Measurements from ENCODE around the gene SRSF12.

The SRSF12 gene

DNA sequence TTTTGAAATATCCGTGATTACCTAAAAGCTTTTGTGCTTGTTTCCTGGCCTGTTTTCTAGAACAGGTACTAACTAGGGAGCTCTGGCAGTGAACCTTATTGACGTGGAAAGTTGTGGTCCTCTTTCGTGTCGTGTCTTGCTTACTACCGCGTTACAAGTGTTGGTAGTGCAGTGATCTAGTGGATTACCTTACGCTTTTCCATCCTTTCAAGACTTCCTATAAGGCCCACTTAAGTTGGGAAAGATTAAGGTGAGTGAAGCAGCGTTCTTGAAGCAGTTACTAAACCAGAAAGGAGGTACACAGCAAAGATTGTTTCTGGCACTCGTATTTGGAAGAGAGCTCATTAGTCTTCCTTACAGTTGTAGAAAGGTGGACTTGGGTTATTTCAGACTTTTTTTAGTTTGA, 35.4 kb downstream of the SRSF12 start:
- Histone ChIP-seq H3K36me3 (ENCODE audit: control insufficient read depth, insufficient read depth, low read length) (peaks cover 6% of the 10 kb centered on the region), H3K4me3 (replicated peaks; ENCODE audit: low read depth, low read length) (peak overlapping the region; percentile 95), H3K27me3 (replicated peaks; ENCODE audit: control insufficient read depth, insufficient read depth, low read length) (no peaks in the 10 kb centered on the region)
- TF ChIP-seq, protein P1, sequence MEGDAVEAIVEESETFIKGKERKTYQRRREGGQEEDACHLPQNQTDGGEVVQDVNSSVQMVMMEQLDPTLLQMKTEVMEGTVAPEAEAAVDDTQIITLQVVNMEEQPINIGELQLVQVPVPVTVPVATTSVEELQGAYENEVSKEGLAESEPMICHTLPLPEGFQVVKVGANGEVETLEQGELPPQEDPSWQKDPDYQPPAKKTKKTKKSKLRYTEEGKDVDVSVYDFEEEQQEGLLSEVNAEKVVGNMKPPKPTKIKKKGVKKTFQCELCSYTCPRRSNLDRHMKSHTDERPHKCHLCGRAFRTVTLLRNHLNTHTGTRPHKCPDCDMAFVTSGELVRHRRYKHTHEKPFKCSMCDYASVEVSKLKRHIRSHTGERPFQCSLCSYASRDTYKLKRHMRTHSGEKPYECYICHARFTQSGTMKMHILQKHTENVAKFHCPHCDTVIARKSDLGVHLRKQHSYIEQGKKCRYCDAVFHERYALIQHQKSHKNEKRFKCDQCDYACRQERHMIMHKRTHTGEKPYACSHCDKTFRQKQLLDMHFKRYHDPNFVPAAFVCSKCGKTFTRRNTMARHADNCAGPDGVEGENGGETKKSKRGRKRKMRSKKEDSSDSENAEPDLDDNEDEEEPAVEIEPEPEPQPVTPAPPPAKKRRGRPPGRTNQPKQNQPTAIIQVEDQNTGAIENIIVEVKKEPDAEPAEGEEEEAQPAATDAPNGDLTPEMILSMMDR (IDR thresholded peaks at IDR 0.05; ENCODE audit: insufficient read depth, low read length, poor library complexity, severe bottlenecking): no peak
- DNase-seq (ENCODE audit: extremely low read depth, insufficient read length): no peak

DNA sequence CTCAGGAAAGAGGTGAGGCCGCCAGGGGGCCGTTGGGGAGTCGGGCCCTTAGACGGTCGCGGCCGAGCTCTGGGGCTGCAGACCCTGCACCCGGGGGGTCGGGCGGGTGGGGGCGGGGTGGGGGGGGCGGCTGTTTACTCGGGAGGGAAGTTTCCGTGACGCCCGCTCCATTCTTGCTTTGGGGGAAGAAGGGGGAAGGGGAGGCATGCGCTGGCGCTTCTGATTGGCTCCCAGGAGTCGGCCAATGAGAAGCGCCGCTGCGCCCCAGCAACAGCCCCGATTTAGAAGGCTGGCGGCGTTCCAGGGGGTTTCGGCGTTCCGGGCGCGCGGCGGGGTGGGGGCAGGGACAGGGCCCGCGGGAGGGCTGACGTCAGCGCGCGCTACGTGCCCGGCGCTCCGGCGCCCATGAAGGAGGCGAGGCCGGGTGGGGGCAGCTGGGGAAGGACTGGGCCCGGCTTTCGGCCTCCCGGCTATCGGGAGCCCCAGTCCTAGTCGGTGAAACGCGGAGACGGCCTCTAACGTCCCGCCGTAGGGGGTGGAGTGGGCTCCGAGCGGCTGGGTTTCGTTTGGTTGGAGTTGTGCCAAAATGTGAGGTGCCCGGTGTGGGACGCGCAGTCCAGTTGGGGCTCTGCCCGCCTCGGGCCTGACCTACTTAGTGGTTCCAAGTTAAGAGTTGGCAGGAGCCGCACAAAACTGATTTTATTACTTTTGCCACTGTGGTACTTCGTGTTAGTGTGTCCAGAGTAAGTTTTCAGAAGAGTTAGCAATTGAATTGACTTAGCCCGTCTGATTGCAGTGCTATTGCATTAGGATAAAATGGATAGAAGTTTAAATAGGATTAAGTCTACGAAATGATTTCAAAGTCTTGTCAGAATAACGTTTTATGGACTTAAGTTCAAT, 36.2 kb downstream of the SRSF12 start:
- TF ChIP-seq, protein P1 (IDR thresholded peaks at IDR 0.05; ENCODE audit: insufficient read depth, low read length, poor library complexity, severe bottlenecking): no peak
- Histone ChIP-seq H3K36me3 (ENCODE audit: control insufficient read depth, insufficient read depth, low read length) (peaks cover 6% of the 10 kb centered on the region), H3K4me3 (replicated peaks; ENCODE audit: low read depth, low read length) (peak overlapping the region; percentile 95), H3K27me3 (replicated peaks; ENCODE audit: control insufficient read depth, insufficient read depth, low read length) (no peaks in the 10 kb centered on the region)
- DNase-seq (ENCODE audit: extremely low read depth, insufficient read length): peak; percentile 96

- H3K27me3 ChIP-seq (replicated peaks; ENCODE audit: control insufficient read depth, insufficient read depth, low read length): no peaks in the 10 kb centered on the region
- peaks cover 6% of the 10 kb centered on the region for H3K36me3 ChIP-seq (ENCODE audit: control insufficient read depth, insufficient read depth, low read length)
- TF ChIP-seq, protein P1 (IDR thresholded peaks at IDR 0.05; ENCODE audit: insufficient read depth, low read length, poor library complexity, severe bottlenecking): no peak
- no peak for DNase-seq (ENCODE audit: extremely low read depth, insufficient read length)
- peak overlapping the region; percentile 95 for H3K4me3 ChIP-seq (replicated peaks; ENCODE audit: low read depth, low read length)
These were observed 36.8 kb downstream of the SRSF12 start for GRCh38 chr6:89081129-89081422.

GRCh38 chr6:89080281-89081128, 37.4 kb downstream of the SRSF12 start, which contains the start of gene PNRC1:
Gene PNRC1, plus strand, starts transcription at chr6:89080751. Its CDS starts 144 bp downstream, at chr6:89080895.
- TF ChIP-seq, protein P1 (IDR thresholded peaks at IDR 0.05; ENCODE audit: insufficient read depth, low read length, poor library complexity, severe bottlenecking): no peak
- Histone ChIP-seq H3K4me3 (replicated peaks; ENCODE audit: low read depth, low read length) (peak within 1 kb of the TSS; percentile 95), H3K36me3 (ENCODE audit: control insufficient read depth, insufficient read depth, low read length) (peaks cover 4% of the 10 kb centered on the region; the same call in 1 of the 2 replicates), H3K27me3 (replicated peaks; ENCODE audit: control insufficient read depth, insufficient read depth, low read length) (no peaks in the 10 kb centered on the region)
- DNase-seq (ENCODE audit: extremely low read depth, insufficient read length): peak; percentile 99

DNA sequence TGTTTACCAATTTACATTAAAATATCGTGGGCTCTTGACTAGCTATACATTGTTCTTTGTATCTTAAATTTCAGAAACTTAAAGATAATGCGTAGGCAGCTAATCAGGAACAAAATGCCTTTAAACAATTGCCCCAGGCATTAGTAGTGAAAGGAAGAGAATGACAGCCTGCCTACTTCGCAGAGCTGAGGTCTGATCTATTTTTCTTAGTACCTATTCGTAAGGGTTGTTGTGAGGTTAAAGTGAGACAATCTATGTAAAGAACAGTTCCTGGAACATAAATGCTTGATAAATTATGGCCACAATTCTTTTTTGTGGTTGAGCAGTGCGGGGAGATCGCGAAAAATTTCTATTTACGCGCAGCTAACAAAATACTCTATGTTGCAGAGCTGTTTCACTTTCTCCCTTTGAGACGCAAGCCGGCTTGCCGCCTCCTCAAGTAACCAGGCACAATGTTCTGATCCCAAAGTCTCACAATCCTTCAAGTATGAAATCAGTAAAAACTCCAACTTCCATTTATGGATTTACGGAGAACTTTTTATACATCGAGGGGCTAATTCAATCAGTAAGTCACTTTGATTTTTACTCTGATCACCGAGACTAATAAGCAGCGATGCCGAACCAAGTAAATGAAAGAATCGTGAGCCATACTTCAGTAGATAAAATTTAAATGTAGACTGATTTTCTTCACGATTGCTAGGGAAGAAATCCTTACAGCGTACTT, 38.2 kb downstream of the SRSF12 start:
- TF ChIP-seq, protein P1 (IDR thresholded peaks at IDR 0.05; ENCODE audit: insufficient read depth, low read length, poor library complexity, severe bottlenecking): no peak
- Histone ChIP-seq H3K27me3 (replicated peaks; ENCODE audit: control insufficient read depth, insufficient read depth, low read length) (no peaks in the 10 kb centered on the region), H3K4me3 (replicated peaks; ENCODE audit: low read depth, low read length) (peak overlapping the region; percentile 95), H3K36me3 (ENCODE audit: control insufficient read depth, insufficient read depth, low read length) (peaks cover 2% of the 10 kb centered on the region; the same call in 1 of the 2 replicates)
- peak; percentile 41 for DNase-seq (ENCODE audit: extremely low read depth, insufficient read length)

Measured in GM06990 (cell line).